H1 (cell line): ENCODE measurements around the gene TSPAN5. TPM values are rescaled to one million over a fixed set of nuclear protein-coding genes. Genes with fewer than 3 reads are reported as not detected.

Experiments used
- RBBP5 ChIP-seq: IDR thresholded peaks from 2 replicates; pipeline ENCODE4 v1.7.1; 2012; ENCODE audit warnings: low read depth, mild to moderate bottlenecking, inconsistent platforms, low read length, moderate library complexity, borderline replicate concordance
- polyA plus RNA-seq, 7 experiments: library from polyadenylated mRNA; depleted of rRNA in 3 of 7; stranded (reverse) in 5 of 7; unstranded in 2 of 7; fragments of >200 nt in 5 of 7; fragments of 200-250 nt in 2 of 7; gene quantifications; 1 replicate in 5 of 7; 2 replicates in 1 of 7; 4 replicates in 1 of 7; pipeline versions ENCODE4 v1.2.1 to v1.2.3, GENCODE V29; 2011 to 2013; ENCODE audit warnings: missing spikeins in 2 of 7, mixed read lengths in 2 of 7
- total RNA-seq: library from RNA; stranded (reverse); fragmentation: NEBNext Ultra II Directional; extraction: Animal tissue kit (Norgen Biotek cat#: 25700); gene quantifications from 2 replicates; pipeline ENCODE4 v1.2.1, GENCODE V29; 2021

The TSPAN5 gene
- total and polyA plus RNA-seq, 2 of the 8 experiments (the other 6 are each of a cell fraction or from before 2014, with no cell fraction given): 17.6 to 21.2 TPM

DNA sequence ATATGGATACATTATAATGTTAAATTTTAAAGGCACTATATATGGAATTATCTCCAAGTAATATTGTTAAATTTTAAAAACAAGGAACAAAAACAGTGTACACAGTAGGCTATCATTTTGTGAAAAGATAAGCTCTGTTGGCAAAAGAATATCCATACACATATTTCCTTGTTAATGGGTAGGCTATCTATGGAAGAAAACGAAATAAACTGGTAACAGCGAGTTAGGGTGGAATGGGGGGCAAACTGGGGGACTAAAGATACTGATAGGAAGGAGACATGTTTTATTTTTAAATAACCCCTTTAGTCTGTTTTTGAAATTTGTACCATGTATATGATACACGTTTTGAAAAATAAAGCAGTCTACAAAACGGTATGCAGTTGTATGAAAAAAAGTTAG lies 3.6 kb upstream of the TSPAN5 start (continued):
- TF ChIP-seq RBBP5: no peak
- TF ChIP-seq, all 59 proteins: peak for 0
